HCT116 (cell line): ENCODE measurements around the gene L3HYPDH. TPM values are rescaled to one million over a fixed set of nuclear protein-coding genes. Genes with fewer than 3 reads are reported as not detected.

ENCODE experiments used
- ATAC-seq: fragments of 200-7000 bp; cut with Tn5 transposase; 2 replicates; pipeline ENCODE4 v1.9.1; 2020; ENCODE audit warnings: mild to moderate bottlenecking, moderate library complexity
- BruUV-seq: library from RNA; stranded (reverse); fragments of 400-500 nt; replicated peaks from 2 replicates; lab custom pipeline; 2021; lab: Mats Ljungman, UMichigan
- CTCF ChIA-PET: fragments of 300-600 bp; sonication (Branson Sonifier 250); formaldehyde crosslinking; loops from one replicate; lab custom pipeline; 2021; ENCODE audit warnings: antibody characterized with exemption; lab: Charles Lee
- POLR2A ChIA-PET: fragments of 300-600, 350-600 bp; sonication (Branson Sonifier 250); formaldehyde crosslinking; loops from one replicate; lab custom pipeline; 2021; ENCODE audit warnings: antibody characterized with exemption; lab: Charles Lee
- RAD21 ChIA-PET, 2 experiments: fragments of 300-600 bp; sonication (Branson Sonifier 250); formaldehyde crosslinking; loops; one replicate each; lab custom pipeline; 2023; ENCODE audit warnings: low total read pairs in 2 of 2; ENCODE audit not compliant: uncharacterized antibody in 2 of 2, unreplicated experiment in 2 of 2, low non-redundant PET in 1 of 2; lab: Charles Lee
- DNase-seq: peaks from one replicate; pipeline ENCODE4 v3.0.0-alpha.2; 2010; ENCODE audit warnings: low read depth, low spot score
- H2AFZ ChIP-seq: fragments of 200-600 bp; shearing (Covaris generic), sonication (generic); 2 replicates; pipeline ENCODE4 v1.6.1; 2017; ENCODE audit warnings: low read depth, mixed run types, mixed read lengths, antibody characterized with exemption, low read length; ENCODE audit not compliant: poor library complexity, severe bottlenecking
- H3K27ac ChIP-seq: 2 replicates; pipeline ENCODE4 v1.5.1; 2012; ENCODE audit warnings: low read depth, low read length
- H3K27me3 ChIP-seq: fragments of 200-600 bp; sonication (generic); 2 replicates; pipeline ENCODE4 v1.6.1; 2016; ENCODE audit warnings: mixed run types, low read length, mixed read lengths; ENCODE audit not compliant: insufficient read depth
- H3K36me3 ChIP-seq, 2 experiments: fragments of 200-500 bp in 1 of 2; fragments of 200-600 bp in 1 of 2; sonication (Bioruptor generic) in 1 of 2; sonication (generic) in 1 of 2; 2 replicates each; pipeline versions ENCODE4 v1.5.1 to v1.6.1; 2014 to 2016; ENCODE audit warnings: low read length in 2 of 2, inconsistent platforms in 1 of 2, mixed read lengths in 1 of 2, mixed run types in 1 of 2; ENCODE audit not compliant: insufficient read depth in 2 of 2, control insufficient read depth in 1 of 2
- H3K4me1 ChIP-seq, 2 experiments: fragments of 200-600 bp in 1 of 2; sonication (generic) in 1 of 2; 2 replicates each; pipeline versions ENCODE4 v1.5.1 to v1.6.1; 2012 to 2017; ENCODE audit warnings: low read length in 2 of 2, inconsistent platforms in 1 of 2, mild to moderate bottlenecking in 1 of 2, mixed read lengths in 1 of 2, mixed run types in 1 of 2, moderate library complexity in 1 of 2; ENCODE audit not compliant: insufficient read depth in 2 of 2, control insufficient read depth in 1 of 2
- H3K4me2 ChIP-seq: fragments of 200-600 bp; sonication (generic); 2 replicates; pipeline ENCODE4 v1.6.1; 2017; ENCODE audit warnings: mixed run types, low read length, mixed read lengths
- H3K4me3 ChIP-seq, 2 experiments: fragments of 200-600 bp in 1 of 2; sonication (generic) in 1 of 2; replicated peaks in 1 of 2; 2 replicates each; pipeline ENCODE4 v1.5.1; 2011 to 2016; ENCODE audit warnings: low read length in 2 of 2, control low read depth in 1 of 2, low read depth in 1 of 2, mild to moderate bottlenecking in 1 of 2, mixed read lengths in 1 of 2, mixed run types in 1 of 2
- H3K79me2 ChIP-seq: fragments of 200-600 bp; sonication (generic); 2 replicates; pipeline ENCODE4 v1.6.1; 2017; ENCODE audit warnings: mild to moderate bottlenecking, mixed run types, low read length, moderate library complexity, mixed read lengths; ENCODE audit not compliant: insufficient read depth
- H3K9ac ChIP-seq: fragments of 200-600 bp; sonication (generic); 2 replicates; pipeline ENCODE4 v1.6.1; 2016; ENCODE audit warnings: low read length, mixed read lengths
- H3K9me2 ChIP-seq: fragments of 200-600 bp; sonication (generic), shearing (Covaris generic); 2 replicates; pipeline ENCODE4 v1.6.1; 2017; ENCODE audit warnings: mixed run types, mild to moderate bottlenecking, moderate library complexity; ENCODE audit not compliant: insufficient read depth
- H3K9me3 ChIP-seq, 2 experiments: fragments of 200-500 bp in 1 of 2; fragments of 200-600 bp in 1 of 2; sonication (Bioruptor generic) in 1 of 2; sonication (generic) in 1 of 2; 2 replicates each; pipeline ENCODE4 v1.6.1; 2014 to 2017; ENCODE audit warnings: low read length in 2 of 2, mixed read lengths in 2 of 2, inconsistent platforms in 1 of 2, low read depth in 1 of 2, mild to moderate bottlenecking in 1 of 2, mixed run types in 1 of 2, moderate library complexity in 1 of 2; ENCODE audit not compliant: control insufficient read depth in 1 of 2, insufficient read depth in 1 of 2
- H4K20me1 ChIP-seq: fragments of 200-600 bp; sonication (generic), shearing (Covaris generic); 2 replicates; pipeline ENCODE4 v1.6.1; 2017; ENCODE audit warnings: mixed run types, mild to moderate bottlenecking, moderate library complexity; ENCODE audit not compliant: insufficient read depth
- ATF3 ChIP-seq: IDR thresholded peaks from 2 replicates; pipeline ENCODE4 v1.6.1; 2012
- CBX3 ChIP-seq: IDR thresholded peaks from 2 replicates; pipeline ENCODE4 v1.6.1; 2012; ENCODE audit warnings: low read depth
- CEBPB ChIP-seq: IDR thresholded peaks from 2 replicates; pipeline ENCODE4 v1.6.1; 2012; ENCODE audit warnings: low read depth
- EGR1 ChIP-seq: IDR thresholded peaks from 2 replicates; pipeline ENCODE4 v1.6.1; 2012; ENCODE audit warnings: low read depth
- ELF1 ChIP-seq: IDR thresholded peaks from 2 replicates; pipeline ENCODE4 v1.6.1; 2012; ENCODE audit warnings: low read depth, borderline replicate concordance
- EZH2 ChIP-seq: fragments of 200-600 bp; sonication (generic); IDR thresholded peaks from 2 replicates; pipeline ENCODE4 v1.6.1; 2017; ENCODE audit warnings: antibody characterized with exemption, mixed run types
- EZH2phosphoT487 ChIP-seq: fragments of 200-600 bp; IDR thresholded peaks from 2 replicates; pipeline ENCODE4 v1.6.1; 2018; ENCODE audit warnings: antibody characterized with exemption, borderline replicate concordance
- FOSL1 ChIP-seq: IDR thresholded peaks from 2 replicates; pipeline ENCODE4 v1.6.1; 2012; ENCODE audit warnings: low read depth
- JUND ChIP-seq: IDR thresholded peaks from 2 replicates; pipeline ENCODE4 v1.6.1; 2012
- POLR2A ChIP-seq: IDR thresholded peaks from 2 replicates; pipeline ENCODE4 v1.7.0; 2011; ENCODE audit warnings: borderline replicate concordance; ENCODE audit not compliant: insufficient read depth, insufficient read length; ENCODE audit errors: extremely low read depth
- POLR2AphosphoS5 ChIP-seq: IDR thresholded peaks from 2 replicates; pipeline ENCODE4 v1.6.1; 2011; ENCODE audit warnings: mild to moderate bottlenecking, low read depth, low read length, moderate library complexity
- RAD21 ChIP-seq: IDR thresholded peaks from 2 replicates; pipeline ENCODE4 v1.6.1; 2012; ENCODE audit warnings: low read depth, mild to moderate bottlenecking
- SIN3A ChIP-seq: IDR thresholded peaks from 2 replicates; pipeline ENCODE4 v1.6.1; 2012; ENCODE audit warnings: low read depth
- SP1 ChIP-seq: IDR thresholded peaks from 2 replicates; pipeline ENCODE4 v1.6.1; 2012; ENCODE audit warnings: low read depth
- SRF ChIP-seq: IDR thresholded peaks from 2 replicates; pipeline ENCODE4 v1.6.1; 2012; ENCODE audit warnings: low read depth
- TCF7L2 ChIP-seq: IDR thresholded peaks from 2 replicates; pipeline ENCODE4 v1.7.0; 2011; ENCODE audit warnings: borderline replicate concordance, inconsistent platforms; ENCODE audit not compliant: insufficient read depth, insufficient read length; ENCODE audit errors: extremely low read depth
- YY1 ChIP-seq: IDR thresholded peaks from 2 replicates; pipeline ENCODE4 v1.6.1; 2011; ENCODE audit warnings: low read length, low read depth, moderate library complexity, mild to moderate bottlenecking; ENCODE audit not compliant: insufficient replicate concordance; ENCODE audit errors: extremely low read depth
- ZBTB33 ChIP-seq: IDR thresholded peaks from 2 replicates; pipeline ENCODE4 v1.6.1; 2011; ENCODE audit warnings: mild to moderate bottlenecking, low read length, moderate library complexity; ENCODE audit not compliant: insufficient replicate concordance; ENCODE audit errors: extremely low read depth
- ZFX ChIP-seq: fragments of 450-650 bp; IDR thresholded peaks from 2 replicates; pipeline ENCODE4 v1.6.1; 2017
- ZNF274 ChIP-seq: fragments of 200-500 bp; sonication (Bioruptor generic); IDR thresholded peaks from 2 replicates; pipeline ENCODE4 v1.6.1; 2014; ENCODE audit warnings: mild to moderate bottlenecking, low read depth, low read length, inconsistent platforms
- intact Hi-C: fragments of 100-400 bp; cut with micrococcal nuclease; formaldehyde crosslinking; loops from 2 replicates; pipeline ENCODE4 v1.10.0; 2022
- total RNA-seq: library from RNA; stranded (reverse); gene quantifications from one replicate; pipeline ENCODE4 v1.2.1, GENCODE V29; 2021; ENCODE audit not compliant: unreplicated experiment
- TF ChIP-seq, protein P1 (sequence below), 3 experiments: fragments of 200-600 bp in 1 of 3; sonication (generic) in 1 of 3; IDR thresholded peaks in 2 of 3; conservative IDR thresholded peaks in 1 of 3; 2 replicates each; pipeline ENCODE4 v1.5.1; 2012 to 2017; ENCODE audit warnings: low read depth in 2 of 3, low read length in 2 of 3, antibody characterized with exemption in 1 of 3, borderline replicate concordance in 1 of 3, control low read depth in 1 of 3, mild to moderate bottlenecking in 1 of 3, mixed read lengths in 1 of 3, mixed run types in 1 of 3, moderate library complexity in 1 of 3; ENCODE audit not compliant: insufficient read depth in 1 of 3
- TF ChIP-seq, protein P2 (sequence below): IDR thresholded peaks from 2 replicates; pipeline ENCODE4 v1.6.1; 2012

L3HYPDH gene
- total RNA-seq, 1 experiment from 2014 or later: 19.5 TPM

DNA sequence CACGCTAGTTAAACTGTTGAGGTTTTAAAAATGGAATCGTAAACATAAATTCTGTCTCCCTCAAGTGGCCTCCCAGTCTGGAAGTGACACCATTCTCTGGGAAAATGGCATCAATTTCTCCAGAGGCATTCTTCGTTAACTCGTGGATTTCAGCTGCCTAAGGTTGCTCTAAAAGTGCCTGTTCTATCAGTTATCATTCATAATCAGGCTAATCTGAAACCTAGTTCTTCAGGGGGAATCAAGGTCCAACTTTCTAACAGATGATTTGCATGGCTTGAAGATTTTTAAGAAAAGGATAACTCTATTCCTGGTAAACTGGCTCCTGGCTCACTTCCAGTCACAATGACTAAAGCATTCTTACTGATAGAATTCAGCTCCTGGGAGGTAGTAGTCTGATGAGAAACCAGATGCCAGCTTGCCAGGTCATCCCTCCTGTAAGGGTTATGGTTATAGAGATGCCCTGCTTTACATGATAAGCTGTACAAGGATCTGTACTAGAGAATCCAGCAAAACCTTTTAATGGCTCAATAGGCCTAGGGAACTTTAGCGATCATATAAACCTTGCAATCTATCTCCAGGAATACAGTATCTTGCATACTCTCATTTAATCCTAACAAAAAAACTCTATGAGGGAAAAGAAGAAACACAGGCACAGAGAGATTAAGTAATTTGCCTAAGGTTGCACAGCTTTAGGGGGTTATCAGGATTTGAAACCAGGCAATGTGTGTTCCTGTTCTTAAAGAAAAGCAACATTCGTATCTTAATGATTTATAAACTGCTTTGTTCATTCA is 1.5 kb downstream of the L3HYPDH start:
- H3K9ac ChIP-seq: peak overlapping the region; percentile 90
- peaks cover 5 to 6% of the 10 kb centered on the region in 2 experiments; a peak in 3 of 4 replicates for H3K36me3 ChIP-seq
- ChIA-PET CTCF (interaction anchor here (0.7 to 1.2 kb wide), 2 partner anchors 16 to 29 kb away, joined by 3 to 4 read pairs; no protein-coding TSS in a partner anchor), POLR2A (interaction anchor here (1.6 kb wide), 1 partner anchor 24 kb away, joined by 4 read pairs; no protein-coding TSS in a partner anchor), RAD21 (no interaction called here)
- peak overlapping the region; percentile 87 for H3K27ac ChIP-seq
- DNase-seq (peak; percentile 60), ATAC-seq (peak; percentile 31; the same call in 1 of the 2 replicates)
- H3K9me3 ChIP-seq: no peaks in the 10 kb centered on the region
- H3K4me3 ChIP-seq: peak overlapping the region; percentile 81 to 93
- no peaks in the 10 kb centered on the region for H3K27me3 ChIP-seq
- intact Hi-C loops: no loop called here
- no peaks in the 10 kb centered on the region for H3K9me2 ChIP-seq
- H3K4me1 ChIP-seq: peaks cover 13 to 33% of the 10 kb centered on the region in 2 experiments
- peaks cover 62% of the 10 kb centered on the region for H3K79me2 ChIP-seq
- no peaks in the 10 kb centered on the region for H4K20me1 ChIP-seq
- TSS peak; percentile 54 for BruUV-seq
- no peak overlapping the region for H2AFZ ChIP-seq
- peak overlapping the region; percentile 96 for H3K4me2 ChIP-seq
- TF ChIP-seq CBX3 (0 out of 2 replicates have a peak, but pooled peaks have one; percentile 13), TCF7L2 (no peak), EGR1 (no peak), ZFX (no peak), CEBPB (no peak), ZNF274 (no peak), YY1 (no peak), FOSL1 (0 out of 2 replicates have a peak, but pooled peaks have one; percentile 35), RAD21 (0 out of 2 replicates have a peak, but pooled peaks have one; percentile 3), POLR2AphosphoS5 (peak; percentile 35; the same call in 1 of the 2 replicates), EZH2phosphoT487 (no peak), SRF (0 out of 2 replicates have a peak, but pooled peaks have one; percentile 9), JUND (peak; percentile 25; the same call in 1 of the 2 replicates), SIN3A (peak; percentile 49; the same call in 1 of the 2 replicates), ELF1 (no peak), POLR2A (no peak), ATF3 (no peak), SP1 (peak; percentile 28; the same call in 1 of the 2 replicates), EZH2 (no peak), ZBTB33 (no peak)
- TF ChIP-seq, protein P1, sequence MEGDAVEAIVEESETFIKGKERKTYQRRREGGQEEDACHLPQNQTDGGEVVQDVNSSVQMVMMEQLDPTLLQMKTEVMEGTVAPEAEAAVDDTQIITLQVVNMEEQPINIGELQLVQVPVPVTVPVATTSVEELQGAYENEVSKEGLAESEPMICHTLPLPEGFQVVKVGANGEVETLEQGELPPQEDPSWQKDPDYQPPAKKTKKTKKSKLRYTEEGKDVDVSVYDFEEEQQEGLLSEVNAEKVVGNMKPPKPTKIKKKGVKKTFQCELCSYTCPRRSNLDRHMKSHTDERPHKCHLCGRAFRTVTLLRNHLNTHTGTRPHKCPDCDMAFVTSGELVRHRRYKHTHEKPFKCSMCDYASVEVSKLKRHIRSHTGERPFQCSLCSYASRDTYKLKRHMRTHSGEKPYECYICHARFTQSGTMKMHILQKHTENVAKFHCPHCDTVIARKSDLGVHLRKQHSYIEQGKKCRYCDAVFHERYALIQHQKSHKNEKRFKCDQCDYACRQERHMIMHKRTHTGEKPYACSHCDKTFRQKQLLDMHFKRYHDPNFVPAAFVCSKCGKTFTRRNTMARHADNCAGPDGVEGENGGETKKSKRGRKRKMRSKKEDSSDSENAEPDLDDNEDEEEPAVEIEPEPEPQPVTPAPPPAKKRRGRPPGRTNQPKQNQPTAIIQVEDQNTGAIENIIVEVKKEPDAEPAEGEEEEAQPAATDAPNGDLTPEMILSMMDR (IDR thresholded peaks at IDR 0.05 in 2 of 3, conservative IDR thresholded peaks at IDR 0.05 in 1 of 3; ENCODE audit: borderline replicate concordance in 1 of 3, insufficient read depth in 1 of 3, low read depth in 2 of 3, low read length in 2 of 3): no peak
- TF ChIP-seq, protein P2, sequence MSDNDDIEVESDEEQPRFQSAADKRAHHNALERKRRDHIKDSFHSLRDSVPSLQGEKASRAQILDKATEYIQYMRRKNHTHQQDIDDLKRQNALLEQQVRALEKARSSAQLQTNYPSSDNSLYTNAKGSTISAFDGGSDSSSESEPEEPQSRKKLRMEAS: no peak
